AG09309 (cell line): ENCODE results near the gene NADK2.

ENCODE experiments used
- DNase-seq: peaks from one replicate; pipeline ENCODE4 v3.0.0-alpha.2; 2010; ENCODE audit warnings: low read depth
- H3K4me3 ChIP-seq: 2 replicates; pipeline ENCODE4 v1.5.1; 2011; ENCODE audit warnings: mild to moderate bottlenecking, low read depth, low read length, moderate library complexity; ENCODE audit not compliant: control insufficient read depth
- CTCF ChIP-seq: IDR thresholded peaks from 2 replicates; pipeline ENCODE4 v1.5.1; 2011; ENCODE audit warnings: mild to moderate bottlenecking, low read depth, low read length, inconsistent platforms; ENCODE audit not compliant: insufficient read depth, control insufficient read depth; ENCODE audit errors: missing control alignments

NADK2 gene

GRCh38 chr5:36170832-36171424 is 70.8 kb downstream of the NADK2 start:
- no peak for TF ChIP-seq CTCF
- no peak for DNase-seq
- H3K4me3 ChIP-seq = no peak overlapping the region

GRCh38 chr5:36168737-36169136 is 73.0 kb downstream of the NADK2 start:
- TF ChIP-seq CTCF = no peak
- no peak for DNase-seq
- no peak overlapping the region for H3K4me3 ChIP-seq

- no peak for TF ChIP-seq CTCF
- no peak overlapping the region for H3K4me3 ChIP-seq
- DNase-seq = no peak
Observed at GRCh38 chr5:36164461-36164860, 77.3 kb downstream of the NADK2 start.

- TF ChIP-seq CTCF = no peak
- no peak for DNase-seq
- H3K4me3 ChIP-seq = no peak overlapping the region
Observed at GRCh38 chr5:36162810-36163486, 78.8 kb downstream of the NADK2 start.

GRCh38 chr5:36161361-36161760 is 80.4 kb downstream of the NADK2 start:
- no peak for DNase-seq

GRCh38 chr5:36160617-36161016 is 81.1 kb downstream of the NADK2 start:
- no peak for DNase-seq
- TF ChIP-seq CTCF = no peak
- H3K4me3 ChIP-seq = no peak overlapping the region

More at GRCh38 chr5:36161361-36161760, 80.4 kb downstream of the NADK2 start:
- TF ChIP-seq CTCF = no peak
- H3K4me3 ChIP-seq = no peak overlapping the region

- TF ChIP-seq CTCF = no peak
- H3K4me3 ChIP-seq = no peak overlapping the region
- no peak for DNase-seq
Observed at GRCh38 chr5:36158144-36158543, 83.6 kb downstream of the NADK2 start.
